Nephron (organoid): ENCODE measurements around the gene CAMTA1.

Source experiments
- H3K27ac Mint-ChIP-seq, 3 experiments: 2 replicates each; pipeline ENCODE4 v1.8.0; 2020; ENCODE audit warnings: mixed read lengths in 3 of 3, mild to moderate bottlenecking in 2 of 3, moderate library complexity in 1 of 3
- H3K27me3 Mint-ChIP-seq: 2 replicates; pipeline ENCODE4 v1.8.0; 2021; ENCODE audit warnings: low read depth, mild to moderate bottlenecking, moderate library complexity, mixed read lengths
- H3K36me3 Mint-ChIP-seq: 2 replicates; pipeline ENCODE4 v1.8.0; 2020; ENCODE audit warnings: low read depth, mixed read lengths
- H3K4me1 Mint-ChIP-seq: 2 replicates; pipeline ENCODE4 v1.8.0; 2020; ENCODE audit warnings: mixed read lengths
- H3K4me3 Mint-ChIP-seq, 3 experiments: 2 replicates each; pipeline ENCODE4 v1.8.0; 2020; ENCODE audit warnings: mild to moderate bottlenecking in 3 of 3, mixed read lengths in 3 of 3, moderate library complexity in 2 of 3
- H3K9me3 Mint-ChIP-seq: 2 replicates; pipeline ENCODE4 v1.8.0; 2020; ENCODE audit warnings: mixed read lengths
- TF ChIP-seq, protein P1 (sequence below), 3 experiments: fragments of 200-600 bp; sonication (generic); IDR thresholded peaks; one replicate each; pipeline ENCODE4 v1.5.0; 2021; ENCODE audit warnings: antibody characterized with exemption in 3 of 3; ENCODE audit not compliant: unreplicated experiment in 3 of 3

Gene CAMTA1

DNA sequence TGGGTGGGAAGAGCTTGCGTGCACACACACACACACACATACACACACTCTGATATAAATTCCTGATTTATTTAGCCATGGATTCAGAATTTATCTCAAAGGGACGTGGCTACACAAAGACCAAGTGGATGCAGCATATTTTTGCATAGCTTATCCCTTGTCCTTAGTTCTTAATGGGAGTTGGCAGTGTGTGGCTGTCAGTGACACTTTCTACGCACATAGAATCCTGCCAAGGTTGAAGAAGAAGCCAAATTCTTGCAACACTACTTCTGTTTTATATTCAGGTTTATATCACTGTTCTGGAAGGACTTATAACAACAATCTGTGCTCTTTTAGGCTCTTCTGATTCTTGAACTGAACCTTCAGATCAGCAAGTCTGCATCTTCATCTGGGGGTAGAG lies 292.7 kb downstream of the CAMTA1 start:
- peaks cover 34% of the 10 kb centered on the region for H3K9me3 Mint-ChIP-seq
- peaks cover 24% of the 10 kb centered on the region for H3K27me3 Mint-ChIP-seq
- H3K36me3 Mint-ChIP-seq = peaks cover 5% of the 10 kb centered on the region
- no peaks in the 10 kb centered on the region for H3K4me1 Mint-ChIP-seq
- no peak overlapping the region for H3K27ac Mint-ChIP-seq
- TF ChIP-seq, protein P1, sequence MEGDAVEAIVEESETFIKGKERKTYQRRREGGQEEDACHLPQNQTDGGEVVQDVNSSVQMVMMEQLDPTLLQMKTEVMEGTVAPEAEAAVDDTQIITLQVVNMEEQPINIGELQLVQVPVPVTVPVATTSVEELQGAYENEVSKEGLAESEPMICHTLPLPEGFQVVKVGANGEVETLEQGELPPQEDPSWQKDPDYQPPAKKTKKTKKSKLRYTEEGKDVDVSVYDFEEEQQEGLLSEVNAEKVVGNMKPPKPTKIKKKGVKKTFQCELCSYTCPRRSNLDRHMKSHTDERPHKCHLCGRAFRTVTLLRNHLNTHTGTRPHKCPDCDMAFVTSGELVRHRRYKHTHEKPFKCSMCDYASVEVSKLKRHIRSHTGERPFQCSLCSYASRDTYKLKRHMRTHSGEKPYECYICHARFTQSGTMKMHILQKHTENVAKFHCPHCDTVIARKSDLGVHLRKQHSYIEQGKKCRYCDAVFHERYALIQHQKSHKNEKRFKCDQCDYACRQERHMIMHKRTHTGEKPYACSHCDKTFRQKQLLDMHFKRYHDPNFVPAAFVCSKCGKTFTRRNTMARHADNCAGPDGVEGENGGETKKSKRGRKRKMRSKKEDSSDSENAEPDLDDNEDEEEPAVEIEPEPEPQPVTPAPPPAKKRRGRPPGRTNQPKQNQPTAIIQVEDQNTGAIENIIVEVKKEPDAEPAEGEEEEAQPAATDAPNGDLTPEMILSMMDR (IDR thresholded peaks at IDR 0.05; ENCODE audit: unreplicated experiment in 3 of 3) = no peak
- no peak overlapping the region for H3K4me3 Mint-ChIP-seq

DNA sequence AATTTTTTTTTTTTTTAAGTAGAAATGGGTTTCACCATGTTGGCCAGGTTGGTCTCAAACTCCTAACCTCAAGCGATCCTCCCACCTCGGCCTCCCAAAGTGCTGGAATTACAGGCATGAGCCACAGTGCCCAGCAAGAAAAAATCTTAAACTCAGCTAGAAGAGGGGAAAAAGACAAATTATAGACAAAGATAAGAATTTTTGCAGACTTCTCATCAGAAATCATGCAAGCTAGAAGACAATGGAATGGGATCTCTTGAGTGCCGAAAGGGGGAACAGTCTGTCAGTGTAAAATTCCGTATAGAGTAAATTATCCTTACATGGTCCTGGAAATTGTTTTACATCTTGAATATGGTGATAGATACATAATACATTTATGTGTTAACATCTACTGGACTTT lies 294.4 kb downstream of the CAMTA1 start:
- peaks cover 17% of the 10 kb centered on the region for H3K27me3 Mint-ChIP-seq
- peaks cover 5% of the 10 kb centered on the region for H3K36me3 Mint-ChIP-seq
- peaks cover 34% of the 10 kb centered on the region for H3K9me3 Mint-ChIP-seq
- no peaks in the 10 kb centered on the region for H3K4me1 Mint-ChIP-seq
- TF ChIP-seq, protein P1 (IDR thresholded peaks at IDR 0.05; ENCODE audit: unreplicated experiment in 3 of 3) = no peak
- H3K27ac Mint-ChIP-seq = no peak overlapping the region
- H3K4me3 Mint-ChIP-seq = no peak overlapping the region

DNA sequence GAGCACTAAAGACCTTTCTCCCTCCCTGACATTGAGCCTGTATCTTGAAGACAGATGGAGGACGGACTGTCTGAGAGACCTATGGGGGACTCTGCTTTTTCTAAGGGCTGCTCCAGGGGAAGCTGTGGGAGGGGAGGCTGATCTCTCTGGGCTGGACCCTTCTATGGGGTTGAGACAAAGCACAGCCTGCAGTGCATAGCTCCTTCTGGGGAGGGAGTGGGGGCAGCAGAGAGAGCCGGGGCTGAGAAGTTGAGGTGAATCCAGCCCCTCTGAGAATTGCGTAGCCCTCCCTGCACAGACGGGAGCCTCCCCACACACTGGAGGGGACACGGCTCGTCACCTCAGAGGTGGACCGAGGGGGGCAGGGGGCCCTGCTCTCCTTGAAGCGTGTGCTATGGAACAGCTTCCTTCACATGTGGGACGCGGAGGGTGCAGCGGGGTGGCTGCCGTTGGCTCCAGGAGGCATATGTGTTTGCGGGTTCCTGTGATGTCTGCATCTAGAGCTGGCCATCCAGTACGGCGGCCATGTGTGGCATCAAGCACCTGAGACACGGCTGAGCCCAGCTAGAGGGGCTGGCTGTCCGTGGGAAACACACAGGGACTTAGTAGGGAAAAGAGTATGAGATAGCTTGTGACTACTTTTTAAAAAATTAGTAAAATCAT lies 299.1 kb downstream of the CAMTA1 start:
- Mint-ChIP-seq H3K4me1 (no peaks in the 10 kb centered on the region), H3K27me3 (peaks cover 10% of the 10 kb centered on the region), H3K27ac (no peak overlapping the region), H3K36me3 (no peaks in the 10 kb centered on the region), H3K9me3 (peaks cover 17% of the 10 kb centered on the region), H3K4me3 (no peak overlapping the region)
- TF ChIP-seq, protein P1 (IDR thresholded peaks at IDR 0.05; ENCODE audit: unreplicated experiment in 3 of 3) = no peak

DNA sequence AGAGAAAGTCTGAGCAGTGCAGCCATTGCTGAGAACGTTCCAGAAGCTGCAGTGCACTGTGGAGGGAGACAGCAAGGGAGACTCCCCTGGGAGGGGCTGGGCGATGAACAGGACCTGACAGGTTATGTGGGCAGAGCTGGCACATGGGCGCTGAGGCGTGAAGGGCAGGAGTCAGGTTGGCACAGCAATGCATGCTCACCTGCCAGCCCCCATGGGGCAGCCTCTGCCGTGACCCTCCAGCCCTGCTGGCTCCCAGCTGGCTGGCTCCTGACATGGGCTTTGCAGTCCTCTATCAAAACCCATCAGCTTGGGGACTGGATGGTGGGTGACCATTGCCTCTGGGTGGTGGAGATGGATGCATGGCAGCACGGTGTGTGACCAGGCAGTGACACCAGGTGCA lies 300.3 kb downstream of the CAMTA1 start:
- H3K27ac Mint-ChIP-seq = no peak overlapping the region

DNA sequence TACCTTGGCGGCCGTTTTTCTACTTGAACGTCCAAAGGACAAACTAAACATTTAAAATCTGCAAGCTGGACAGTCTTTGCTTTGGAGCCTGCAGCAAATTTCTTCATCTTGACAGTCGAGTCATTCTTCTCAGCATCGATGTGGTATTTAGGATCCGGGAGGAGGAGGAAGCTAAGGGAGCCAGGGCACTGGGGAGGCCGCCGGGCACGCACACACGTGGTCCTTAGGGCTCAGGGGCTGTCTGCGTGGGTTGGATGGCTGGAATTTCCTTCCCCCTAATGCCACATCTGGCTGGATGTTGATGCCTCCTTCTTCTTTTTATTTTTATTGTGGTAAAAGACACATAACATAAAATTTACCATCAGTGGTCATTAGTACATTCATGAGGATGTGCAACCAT lies 300.9 kb downstream of the CAMTA1 start:
- TF ChIP-seq, protein P1 (IDR thresholded peaks at IDR 0.05; ENCODE audit: unreplicated experiment in 3 of 3) = no peak
- H3K27ac Mint-ChIP-seq = no peak overlapping the region
- peaks cover 11% of the 10 kb centered on the region for H3K27me3 Mint-ChIP-seq
- no peak overlapping the region for H3K4me3 Mint-ChIP-seq
- H3K36me3 Mint-ChIP-seq = no peaks in the 10 kb centered on the region
- H3K9me3 Mint-ChIP-seq = peaks cover 8% of the 10 kb centered on the region
- no peaks in the 10 kb centered on the region for H3K4me1 Mint-ChIP-seq

More for the DNA sequence above, 300.3 kb downstream of the CAMTA1 start:
- H3K36me3 Mint-ChIP-seq = no peaks in the 10 kb centered on the region
- TF ChIP-seq, protein P1 (IDR thresholded peaks at IDR 0.05; ENCODE audit: unreplicated experiment in 3 of 3) = no peak
- H3K4me3 Mint-ChIP-seq = no peak overlapping the region
- H3K27me3 Mint-ChIP-seq = peaks cover 13% of the 10 kb centered on the region
- H3K4me1 Mint-ChIP-seq = no peaks in the 10 kb centered on the region
- H3K9me3 Mint-ChIP-seq = peaks cover 11% of the 10 kb centered on the region

DNA sequence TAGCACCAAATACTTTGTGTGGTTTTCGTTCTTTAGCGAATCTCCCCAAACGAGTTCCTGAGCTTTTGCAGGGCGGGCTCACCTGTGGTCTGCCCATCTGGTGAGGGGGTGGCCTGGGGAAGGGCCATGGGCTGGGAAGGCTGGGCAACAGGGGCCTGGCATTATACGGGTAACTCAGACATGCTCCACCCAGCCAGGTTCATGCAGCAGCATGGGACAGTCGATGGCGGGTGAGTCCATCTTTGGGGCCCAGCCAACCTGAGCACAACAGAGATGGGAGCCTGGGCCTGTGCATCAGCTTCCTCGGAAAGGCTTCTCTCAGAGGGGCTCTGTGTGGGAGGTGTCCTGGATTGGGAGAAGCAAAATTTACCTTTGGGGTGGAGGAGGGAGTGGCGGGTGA lies 302.6 kb downstream of the CAMTA1 start:
- Mint-ChIP-seq H3K4me3 (no peak overlapping the region), H3K27ac (no peak overlapping the region), H3K9me3 (no peaks in the 10 kb centered on the region), H3K36me3 (no peaks in the 10 kb centered on the region), H3K27me3 (peaks cover 12% of the 10 kb centered on the region), H3K4me1 (no peaks in the 10 kb centered on the region)
- TF ChIP-seq, protein P1 (IDR thresholded peaks at IDR 0.05; ENCODE audit: unreplicated experiment in 3 of 3) = no peak
